Measurements from ENCODE around the gene SLC7A14.
A peak's percentile ranks its signal among the peaks of the same experiment; 100 is the strongest.

SLC7A14 gene

DNA sequence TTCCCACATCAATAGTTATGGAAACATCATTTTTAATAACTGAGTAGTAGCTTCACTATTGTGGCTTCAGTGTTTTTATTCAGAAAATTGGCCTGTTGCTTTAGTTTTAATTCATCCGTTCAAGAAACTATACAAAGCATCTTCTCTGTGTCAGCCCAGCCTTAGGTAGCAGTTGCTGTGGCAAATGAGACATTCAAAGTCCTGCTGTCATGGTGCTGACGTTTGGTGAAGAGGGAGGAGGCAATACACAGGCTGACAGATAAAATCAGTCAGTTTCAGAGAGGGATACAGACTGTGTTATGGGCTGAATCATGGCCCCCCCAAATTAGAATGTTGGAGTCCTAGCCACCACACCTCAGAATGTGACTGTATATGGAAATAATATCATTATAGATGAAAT, 56.5 kb downstream of the SLC7A14 start:
- TF ChIP-seq, protein P1, sequence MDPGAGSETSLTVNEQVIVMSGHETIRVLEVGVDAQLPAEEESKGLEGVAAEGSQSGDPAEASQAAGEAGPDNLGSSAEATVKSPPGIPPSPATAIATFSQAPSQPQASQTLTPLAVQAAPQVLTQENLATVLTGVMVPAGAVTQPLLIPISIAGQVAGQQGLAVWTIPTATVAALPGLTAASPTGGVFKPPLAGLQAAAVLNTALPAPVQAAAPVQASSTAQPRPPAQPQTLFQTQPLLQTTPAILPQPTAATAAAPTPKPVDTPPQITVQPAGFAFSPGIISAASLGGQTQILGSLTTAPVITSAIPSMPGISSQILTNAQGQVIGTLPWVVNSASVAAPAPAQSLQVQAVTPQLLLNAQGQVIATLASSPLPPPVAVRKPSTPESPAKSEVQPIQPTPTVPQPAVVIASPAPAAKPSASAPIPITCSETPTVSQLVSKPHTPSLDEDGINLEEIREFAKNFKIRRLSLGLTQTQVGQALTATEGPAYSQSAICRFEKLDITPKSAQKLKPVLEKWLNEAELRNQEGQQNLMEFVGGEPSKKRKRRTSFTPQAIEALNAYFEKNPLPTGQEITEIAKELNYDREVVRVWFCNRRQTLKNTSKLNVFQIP (CRISPR knock-in tag; IDR thresholded peaks at IDR 0.05; ENCODE audit: borderline replicate concordance, low read depth) = no peak
- TF ChIP-seq BACH2 (CRISPR knock-in tag; IDR thresholded peaks at IDR 0.05; ENCODE audit: borderline replicate concordance) = no peak
- no peak for TF ChIP-seq ZFP30 (CRISPR knock-in tag; IDR thresholded peaks at IDR 0.05)
- no peak for TF ChIP-seq TCF4 (CRISPR knock-in tag; IDR thresholded peaks at IDR 0.05; ENCODE audit: borderline replicate concordance)

DNA sequence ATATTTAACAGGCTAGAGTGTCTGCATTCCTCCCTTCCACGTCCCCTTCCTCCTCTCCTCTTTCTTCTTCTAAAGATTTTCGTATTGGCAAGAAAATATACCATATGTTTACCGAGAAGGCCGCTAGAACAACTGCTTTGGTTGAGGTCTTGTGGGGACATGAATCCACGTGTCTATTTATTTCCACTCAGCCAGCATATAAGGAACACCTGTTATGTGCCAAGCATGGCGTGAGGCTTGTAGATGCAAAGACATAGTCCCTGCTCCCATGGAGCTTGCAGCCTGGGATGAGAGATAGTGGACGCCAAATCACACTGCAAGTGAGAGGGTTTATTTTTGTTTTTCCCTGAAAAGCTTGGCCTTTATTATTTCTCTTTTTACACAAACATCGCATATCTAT, 57.1 kb downstream of the SLC7A14 start:
- no peak for TF ChIP-seq SNAI2 (CRISPR knock-in tag; IDR thresholded peaks at IDR 0.05)
- TF ChIP-seq RARB (CRISPR knock-in tag; IDR thresholded peaks at IDR 0.05) = no peak
- TF ChIP-seq, protein P2, sequence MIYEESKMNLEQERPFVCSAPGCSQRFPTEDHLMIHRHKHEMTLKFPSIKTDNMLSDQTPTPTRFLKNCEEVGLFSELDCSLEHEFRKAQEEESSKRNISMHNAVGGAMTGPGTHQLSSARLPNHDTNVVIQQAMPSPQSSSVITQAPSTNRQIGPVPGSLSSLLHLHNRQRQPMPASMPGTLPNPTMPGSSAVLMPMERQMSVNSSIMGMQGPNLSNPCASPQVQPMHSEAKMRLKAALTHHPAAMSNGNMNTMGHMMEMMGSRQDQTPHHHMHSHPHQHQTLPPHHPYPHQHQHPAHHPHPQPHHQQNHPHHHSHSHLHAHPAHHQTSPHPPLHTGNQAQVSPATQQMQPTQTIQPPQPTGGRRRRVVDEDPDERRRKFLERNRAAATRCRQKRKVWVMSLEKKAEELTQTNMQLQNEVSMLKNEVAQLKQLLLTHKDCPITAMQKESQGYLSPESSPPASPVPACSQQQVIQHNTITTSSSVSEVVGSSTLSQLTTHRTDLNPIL (CRISPR knock-in tag; IDR thresholded peaks at IDR 0.05; ENCODE audit: low read depth) = no peak
- no peak for TF ChIP-seq BACH2 (CRISPR knock-in tag; IDR thresholded peaks at IDR 0.05; ENCODE audit: borderline replicate concordance)
- TF ChIP-seq OSR1 (CRISPR knock-in tag; IDR thresholded peaks at IDR 0.05) = no peak
- TF ChIP-seq ZNF8 (CRISPR knock-in tag; IDR thresholded peaks at IDR 0.05) = no peak
- TF ChIP-seq CSDC2 (CRISPR knock-in tag; IDR thresholded peaks at IDR 0.05) = no peak
- no peak for TF ChIP-seq ZC3H10 (CRISPR knock-in tag; IDR thresholded peaks at IDR 0.05)
- no peak for TF ChIP-seq ZFP30 (CRISPR knock-in tag; IDR thresholded peaks at IDR 0.05)
- TF ChIP-seq, protein P3, sequence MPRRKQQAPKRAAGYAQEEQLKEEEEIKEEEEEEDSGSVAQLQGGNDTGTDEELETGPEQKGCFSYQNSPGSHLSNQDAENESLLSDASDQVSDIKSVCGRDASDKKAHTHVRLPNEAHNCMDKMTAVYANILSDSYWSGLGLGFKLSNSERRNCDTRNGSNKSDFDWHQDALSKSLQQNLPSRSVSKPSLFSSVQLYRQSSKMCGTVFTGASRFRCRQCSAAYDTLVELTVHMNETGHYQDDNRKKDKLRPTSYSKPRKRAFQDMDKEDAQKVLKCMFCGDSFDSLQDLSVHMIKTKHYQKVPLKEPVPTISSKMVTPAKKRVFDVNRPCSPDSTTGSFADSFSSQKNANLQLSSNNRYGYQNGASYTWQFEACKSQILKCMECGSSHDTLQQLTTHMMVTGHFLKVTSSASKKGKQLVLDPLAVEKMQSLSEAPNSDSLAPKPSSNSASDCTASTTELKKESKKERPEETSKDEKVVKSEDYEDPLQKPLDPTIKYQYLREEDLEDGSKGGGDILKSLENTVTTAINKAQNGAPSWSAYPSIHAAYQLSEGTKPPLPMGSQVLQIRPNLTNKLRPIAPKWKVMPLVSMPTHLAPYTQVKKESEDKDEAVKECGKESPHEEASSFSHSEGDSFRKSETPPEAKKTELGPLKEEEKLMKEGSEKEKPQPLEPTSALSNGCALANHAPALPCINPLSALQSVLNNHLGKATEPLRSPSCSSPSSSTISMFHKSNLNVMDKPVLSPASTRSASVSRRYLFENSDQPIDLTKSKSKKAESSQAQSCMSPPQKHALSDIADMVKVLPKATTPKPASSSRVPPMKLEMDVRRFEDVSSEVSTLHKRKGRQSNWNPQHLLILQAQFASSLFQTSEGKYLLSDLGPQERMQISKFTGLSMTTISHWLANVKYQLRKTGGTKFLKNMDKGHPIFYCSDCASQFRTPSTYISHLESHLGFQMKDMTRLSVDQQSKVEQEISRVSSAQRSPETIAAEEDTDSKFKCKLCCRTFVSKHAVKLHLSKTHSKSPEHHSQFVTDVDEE (CRISPR knock-in tag; IDR thresholded peaks at IDR 0.05) = no peak
- TF ChIP-seq, protein P4, sequence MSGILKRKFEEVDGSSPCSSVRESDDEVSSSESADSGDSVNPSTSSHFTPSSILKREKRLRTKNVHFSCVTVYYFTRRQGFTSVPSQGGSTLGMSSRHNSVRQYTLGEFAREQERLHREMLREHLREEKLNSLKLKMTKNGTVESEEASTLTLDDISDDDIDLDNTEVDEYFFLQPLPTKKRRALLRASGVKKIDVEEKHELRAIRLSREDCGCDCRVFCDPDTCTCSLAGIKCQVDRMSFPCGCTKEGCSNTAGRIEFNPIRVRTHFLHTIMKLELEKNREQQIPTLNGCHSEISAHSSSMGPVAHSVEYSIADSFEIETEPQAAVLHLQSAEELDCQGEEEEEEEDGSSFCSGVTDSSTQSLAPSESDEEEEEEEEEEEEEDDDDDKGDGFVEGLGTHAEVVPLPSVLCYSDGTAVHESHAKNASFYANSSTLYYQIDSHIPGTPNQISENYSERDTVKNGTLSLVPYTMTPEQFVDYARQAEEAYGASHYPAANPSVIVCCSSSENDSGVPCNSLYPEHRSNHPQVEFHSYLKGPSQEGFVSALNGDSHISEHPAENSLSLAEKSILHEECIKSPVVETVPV (CRISPR knock-in tag; IDR thresholded peaks at IDR 0.05) = no peak
- no peak for TF ChIP-seq TCF4 (CRISPR knock-in tag; IDR thresholded peaks at IDR 0.05; ENCODE audit: borderline replicate concordance)
- no peak for TF ChIP-seq PPARA (CRISPR knock-in tag; IDR thresholded peaks at IDR 0.05; ENCODE audit: borderline replicate concordance)
- TF ChIP-seq ZNF565 (CRISPR knock-in tag; conservative IDR thresholded peaks at IDR 0.05; ENCODE audit: low read depth) = no peak
- TF ChIP-seq ESRRG (CRISPR knock-in tag; IDR thresholded peaks at IDR 0.05) = no peak
- TF ChIP-seq, protein P1 (CRISPR knock-in tag; IDR thresholded peaks at IDR 0.05; ENCODE audit: borderline replicate concordance, low read depth) = no peak
- no peak for TF ChIP-seq ZFP3 (CRISPR knock-in tag; IDR thresholded peaks at IDR 0.05)
- no peak for TF ChIP-seq TOX (CRISPR knock-in tag; IDR thresholded peaks at IDR 0.05; ENCODE audit: borderline replicate concordance)
- no peak for TF ChIP-seq ARNTL (CRISPR knock-in tag; IDR thresholded peaks at IDR 0.05; ENCODE audit: borderline replicate concordance, low read depth)
- no peak for ATAC-seq

More for the DNA sequence above, 56.5 kb downstream of the SLC7A14 start:
- ATAC-seq = no peak

DNA sequence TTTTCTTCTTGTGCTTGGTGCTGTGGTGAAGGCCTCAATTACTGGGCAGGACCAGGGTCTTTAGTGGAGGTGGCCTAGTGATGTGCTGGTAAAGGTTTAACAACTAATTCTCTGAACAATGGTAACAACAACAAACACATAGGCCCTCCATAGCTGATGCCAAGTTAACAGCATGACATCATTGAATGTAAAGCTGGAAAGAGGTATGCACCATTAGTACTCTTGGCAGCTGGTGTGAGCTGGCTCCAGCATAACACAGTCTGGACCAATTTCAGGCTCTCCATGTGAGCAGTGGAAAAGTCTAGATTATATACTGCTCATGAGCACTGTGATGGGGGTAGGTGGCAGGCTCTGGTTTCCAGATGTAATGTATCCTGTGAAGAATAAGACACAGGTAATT, 61.8 kb downstream of the SLC7A14 start:
- TF ChIP-seq ZNF8 (CRISPR knock-in tag; IDR thresholded peaks at IDR 0.05) (no peak), TOX (CRISPR knock-in tag; IDR thresholded peaks at IDR 0.05; ENCODE audit: borderline replicate concordance) (no peak), SNAI2 (CRISPR knock-in tag; IDR thresholded peaks at IDR 0.05) (no peak), ESRRG (CRISPR knock-in tag; IDR thresholded peaks at IDR 0.05) (no peak), ZNF70 (CRISPR knock-in tag; IDR thresholded peaks at IDR 0.05) (no peak), RARB (CRISPR knock-in tag; IDR thresholded peaks at IDR 0.05) (no peak), ISL1 (CRISPR knock-in tag; IDR thresholded peaks at IDR 0.05) (no peak), TCF4 (CRISPR knock-in tag; IDR thresholded peaks at IDR 0.05; ENCODE audit: borderline replicate concordance) (no peak), ZC3H10 (CRISPR knock-in tag; IDR thresholded peaks at IDR 0.05) (no peak), OSR1 (CRISPR knock-in tag; IDR thresholded peaks at IDR 0.05) (no peak)
- TF ChIP-seq, protein P1 (CRISPR knock-in tag; IDR thresholded peaks at IDR 0.05; ENCODE audit: borderline replicate concordance, low read depth) = no peak
- TF ChIP-seq, protein P5, sequence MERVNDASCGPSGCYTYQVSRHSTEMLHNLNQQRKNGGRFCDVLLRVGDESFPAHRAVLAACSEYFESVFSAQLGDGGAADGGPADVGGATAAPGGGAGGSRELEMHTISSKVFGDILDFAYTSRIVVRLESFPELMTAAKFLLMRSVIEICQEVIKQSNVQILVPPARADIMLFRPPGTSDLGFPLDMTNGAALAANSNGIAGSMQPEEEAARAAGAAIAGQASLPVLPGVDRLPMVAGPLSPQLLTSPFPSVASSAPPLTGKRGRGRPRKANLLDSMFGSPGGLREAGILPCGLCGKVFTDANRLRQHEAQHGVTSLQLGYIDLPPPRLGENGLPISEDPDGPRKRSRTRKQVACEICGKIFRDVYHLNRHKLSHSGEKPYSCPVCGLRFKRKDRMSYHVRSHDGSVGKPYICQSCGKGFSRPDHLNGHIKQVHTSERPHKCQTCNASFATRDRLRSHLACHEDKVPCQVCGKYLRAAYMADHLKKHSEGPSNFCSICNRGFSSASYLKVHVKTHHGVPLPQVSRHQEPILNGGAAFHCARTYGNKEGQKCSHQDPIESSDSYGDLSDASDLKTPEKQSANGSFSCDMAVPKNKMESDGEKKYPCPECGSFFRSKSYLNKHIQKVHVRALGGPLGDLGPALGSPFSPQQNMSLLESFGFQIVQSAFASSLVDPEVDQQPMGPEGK (CRISPR knock-in tag; IDR thresholded peaks at IDR 0.05; ENCODE audit: borderline replicate concordance) = no peak
- TF ChIP-seq, protein P4 (CRISPR knock-in tag; IDR thresholded peaks at IDR 0.05) = no peak
- peak; percentile 36; the same call in 1 of the 3 replicates for ATAC-seq

Measured in SK-N-SH treated with all-trans-retinoic acid at 6 μM for 48 hours (cell line).